GM12878 (cell line): ENCODE data around the gene GALNT11. TPM values are rescaled to one million over a fixed set of nuclear protein-coding genes. Genes with fewer than 3 reads are reported as not detected.

Experiments
- ATAC-seq: fragments of 200-7000 bp; cut with Tn5 transposase; 3 replicates; pipeline ENCODE4 v1.9.1; 2020; ENCODE audit warnings: mild to moderate bottlenecking, moderate library complexity
- BruUV-seq: library from RNA; stranded (reverse); fragments of 400-500 nt; replicated peaks from 2 replicates; lab custom pipeline; 2021; lab: Mats Ljungman, UMichigan
- CTCF ChIA-PET: fragments of 300-600 bp; sonication (Branson Sonifier 250); formaldehyde crosslinking; extraction: SDS; loops from one replicate; lab custom pipeline; 2021; ENCODE audit warnings: inconsistent platforms; lab: Yijun Ruan, JAX
- POLR2A ChIA-PET: fragments of 350-600 bp; formaldehyde crosslinking; extraction: SDS; loops from one replicate; lab custom pipeline; 2021; ENCODE audit warnings: inconsistent platforms; lab: Charles Lee
- RAD21 ChIA-PET: fragments of 300-600 bp; sonication (Branson Sonifier 250); formaldehyde crosslinking; loops from one replicate; lab custom pipeline; 2023; ENCODE audit warnings: antibody characterized with exemption; ENCODE audit not compliant: unreplicated experiment; lab: Charles Lee
- SMC1A ChIA-PET: fragments of 300-600 bp; sonication (Branson Sonifier 250); formaldehyde crosslinking; loops from one replicate; lab custom pipeline; 2023; ENCODE audit not compliant: unreplicated experiment, uncharacterized antibody; lab: Charles Lee
- DNase-seq: peaks from one replicate; pipeline ENCODE4 v3.0.0-alpha.2; 2011; ENCODE audit warnings: low read depth, low spot score
- FAIRE-seq: peaks from 3 replicates; lab custom pipeline; 2011; peaks lifted over from hg19 to GRCh38; lab: Jason Lieb, UNC
- H2AFZ ChIP-seq: 2 replicates; pipeline ENCODE4 v1.6.0; 2011; ENCODE audit warnings: low read depth, low read length, control low read depth; ENCODE audit not compliant: control insufficient read depth
- H3K27ac ChIP-seq: 2 replicates; pipeline ENCODE4 v1.5.1; 2011; ENCODE audit warnings: control low read depth; ENCODE audit not compliant: control insufficient read depth, insufficient read depth
- H3K27me3 ChIP-seq, 2 experiments: replicated peaks in 1 of 2; 2 replicates each; pipeline versions ENCODE4 v1.6.0 to v1.6.1; 2011; ENCODE audit warnings: low read length in 1 of 2; ENCODE audit not compliant: control insufficient read depth in 2 of 2, insufficient read depth in 2 of 2
- H3K36me3 ChIP-seq, 2 experiments: 2 replicates each; pipeline ENCODE4 v1.5.1; 2011; ENCODE audit warnings: low read length in 1 of 2; ENCODE audit not compliant: control insufficient read depth in 2 of 2, insufficient read depth in 2 of 2
- H3K4me1 ChIP-seq: 2 replicates; pipeline ENCODE4 v1.6.1; 2011; ENCODE audit warnings: mild to moderate bottlenecking, low read length, moderate library complexity, mixed read lengths; ENCODE audit not compliant: control insufficient read depth, insufficient read depth
- H3K4me2 ChIP-seq: 2 replicates; pipeline ENCODE4 v1.6.0; 2011; ENCODE audit warnings: control low read depth; ENCODE audit not compliant: control insufficient read depth, insufficient read depth
- H3K4me3 ChIP-seq: fragments of 200-600 bp; sonication (generic); 2 replicates; pipeline ENCODE4 v1.5.1; 2016
- H3K79me2 ChIP-seq: 2 replicates; pipeline ENCODE4 v1.6.0; 2011; ENCODE audit warnings: low read length; ENCODE audit not compliant: control insufficient read depth, insufficient read depth
- H3K9ac ChIP-seq: 2 replicates; pipeline ENCODE4 v1.8.0; 2011; ENCODE audit warnings: low read length, control low read depth, mixed read lengths; ENCODE audit not compliant: control insufficient read depth, insufficient read depth
- H3K9me3 ChIP-seq: replicated peaks from 3 replicates; pipeline ENCODE4 v1.5.1; 2011; ENCODE audit warnings: mild to moderate bottlenecking, low read length; ENCODE audit not compliant: control insufficient read depth, insufficient read depth
- H4K20me1 ChIP-seq: 2 replicates; pipeline ENCODE4 v1.6.0; 2011; ENCODE audit not compliant: control insufficient read depth, insufficient read depth
- ASH2L ChIP-seq: fragments of 300-600, 200-600 bp; sonication (generic); IDR thresholded peaks from 2 replicates; pipeline ENCODE4 v1.6.1; 2017; ENCODE audit warnings: low read depth, mild to moderate bottlenecking, borderline replicate concordance
- EED ChIP-seq: sonication (generic); IDR thresholded peaks from 2 replicates; pipeline ENCODE4 v1.6.1; 2016; ENCODE audit warnings: antibody characterized with exemption, low read depth
- MYB ChIP-seq: fragments of 150-350 bp; IDR thresholded peaks from 2 replicates; pipeline ENCODE4 v1.6.1; 2014; ENCODE audit warnings: mild to moderate bottlenecking, low read depth, low read length, borderline replicate concordance
- NFXL1 ChIP-seq: fragments of 450-650 bp; IDR thresholded peaks from 2 replicates; pipeline ENCODE4 v1.6.1; 2017; ENCODE audit warnings: antibody characterized with exemption, mild to moderate bottlenecking, borderline replicate concordance
- RBBP5 ChIP-seq: fragments of 200-600 bp; sonication (generic); conservative IDR thresholded peaks from 2 replicates; pipeline ENCODE4 v1.6.1; 2016
- RUNX3 ChIP-seq: IDR thresholded peaks from 2 replicates; pipeline ENCODE4 v1.6.1; 2012; ENCODE audit warnings: low read length, inconsistent platforms
- SKIL ChIP-seq: fragments of 450-650 bp; IDR thresholded peaks from 2 replicates; pipeline ENCODE4 v1.6.1; 2017; ENCODE audit warnings: mild to moderate bottlenecking, low read depth, inconsistent platforms; ENCODE audit not compliant: poor library complexity, severe bottlenecking
- SREBF1 ChIP-seq: IDR thresholded peaks from 2 replicates; pipeline ENCODE4 v1.6.1; 2012; ENCODE audit warnings: mild to moderate bottlenecking, low read length
- TARDBP ChIP-seq: IDR thresholded peaks from 2 replicates; pipeline ENCODE4 v1.6.1; 2016; ENCODE audit warnings: borderline replicate concordance
- WGBS: methylation state at CpG from one replicate; pipeline ENCODE4 v1.1.6; 2016; ENCODE audit warnings: low lambda C conversion rate; ENCODE audit not compliant: insufficient replicate concordance, insufficient coverage; ENCODE audit errors: missing lambda C conversion rate; 5-methylcytosine and 5-hydroxymethylcytosine counted together
- in situ Hi-C: fragments of 300-500 bp; cut with MboI; formaldehyde crosslinking; loops from 9 replicates; pipeline ENCODE4 v1.14.3; 2018; ENCODE audit warnings: mixed read lengths
- intact Hi-C: fragments of 100-400 bp; cut with micrococcal nuclease; formaldehyde crosslinking; loops from one replicate; pipeline ENCODE4 v1.14.2; 2022; ENCODE audit not compliant: unreplicated experiment
- polyA plus RNA-seq, 11 experiments: library from polyadenylated mRNA; depleted of rRNA in 4 of 11; unstranded in 6 of 11; stranded (reverse) in 5 of 11; fragments of >200 nt; fragmentation: Nextera tagmentation in 4 of 11; fragmentation: Illumina TruSeq in 1 of 11; extraction: Ambion mirVana in 4 of 11; extraction: Trizol in 1 of 11; gene quantifications; 1 replicate in 1 of 11; 2 replicates in 10 of 11; pipeline versions ENCODE4 v1.2.1 to v1.2.3, GENCODE V29; 2011 to 2016; ENCODE audit warnings: inconsistent platforms in 2 of 11, missing spikeins in 2 of 11, low read depth in 1 of 11
- total RNA-seq, 4 experiments: library from RNA; depleted of rRNA in 3 of 4; stranded (reverse); fragments of >200 nt in 3 of 4; fragmentation: Illumina TruSeq in 1 of 4; extraction: Trizol in 1 of 4; gene quantifications; 2 replicates each; pipeline versions ENCODE4 v1.2.1 to v1.2.3, GENCODE V29; 2013 to 2021

The GALNT11 gene
- total and polyA plus RNA-seq, 10 of the 15 experiments (the other 5 are each of a cell fraction or from before 2014, with no cell fraction given): 2.0 to 9.5 (median 6.4) TPM

- FAIRE-seq: no peak
- Histone ChIP-seq H2AFZ (no peak overlapping the region), H3K9ac (no peak overlapping the region), H3K4me1 (no peaks in the 10 kb centered on the region), H3K9me3 (peaks cover 6% of the 10 kb centered on the region; the same call in 2 of the 3 replicates), H3K79me2 (no peaks in the 10 kb centered on the region), H3K36me3 (no peaks in the 10 kb centered on the region), H3K4me3 (no peak overlapping the region), H3K27me3 (no peaks in the 10 kb centered on the region), H3K4me2 (no peak overlapping the region), H4K20me1 (no peaks in the 10 kb centered on the region), H3K27ac (no peak overlapping the region)
- DNase-seq: no peak
- ChIA-PET CTCF (no interaction called here), POLR2A (no interaction called here), RAD21 (no interaction called here), SMC1A (interaction anchor here (1.2 kb wide), 1 partner anchor 16 kb away, joined by 3 read pairs; no protein-coding TSS in a partner anchor)
- no peak for ATAC-seq
- TF ChIP-seq SKIL: no peak
- TF ChIP-seq ASH2L: no peak
- TF ChIP-seq EED: no peak
- TF ChIP-seq TARDBP: no peak
- no peak for TF ChIP-seq RBBP5
- TF ChIP-seq MYB: no peak
- TF ChIP-seq NFXL1: no peak
- TF ChIP-seq RUNX3: no peak
- TF ChIP-seq SREBF1: no peak
- TF ChIP-seq, all 136 proteins: peak for 0
- in situ Hi-C loops (no loop called here), intact Hi-C loops (no loop called here)
- BruUV-seq: no TSS peak
- WGBS: 81% methylated on average over 6 of the region's 6 CpGs
Measured at GRCh38 chr7:152090747-152091146, 65.3 kb downstream of the GALNT11 start.
